GM15510 (cell line): Measurements from ENCODE around the gene PACSIN2.

ENCODE experiments used
- POLR2A ChIP-seq: IDR thresholded peaks from 3 replicates; pipeline ENCODE4 v1.6.1; 2011; ENCODE audit warnings: borderline replicate concordance; ENCODE audit not compliant: insufficient read length; ENCODE audit errors: extremely low read depth

PACSIN2 gene

GRCh38 chr22:42986115-42986514, 28.8 kb downstream of the PACSIN2 start:
- TF ChIP-seq POLR2A: no peak

DNA sequence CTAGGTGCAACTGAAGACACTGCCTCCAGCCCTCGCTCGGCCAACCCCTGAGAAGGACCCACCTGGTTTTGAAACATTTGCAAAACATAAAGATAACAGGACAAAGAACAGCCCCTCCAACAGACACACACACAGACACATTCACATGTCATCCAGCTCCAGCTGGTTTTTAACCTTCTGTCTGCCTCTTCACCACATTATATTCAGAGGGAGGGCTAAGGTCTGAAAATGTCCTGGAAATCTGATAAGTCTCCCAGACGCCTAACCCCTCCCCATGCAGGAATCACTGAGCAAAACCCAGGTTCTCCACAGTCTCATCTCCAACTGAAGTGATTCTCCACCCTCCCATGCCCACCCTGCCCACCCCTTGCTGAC, 29.4 kb downstream of the PACSIN2 start:
- TF ChIP-seq POLR2A: no peak

- no peak for TF ChIP-seq POLR2A
These were observed 30.0 kb downstream of the PACSIN2 start for GRCh38 chr22:42984814-42985530.

- no peak for TF ChIP-seq POLR2A
These were observed 30.6 kb downstream of the PACSIN2 start for GRCh38 chr22:42984397-42984796.

- TF ChIP-seq POLR2A: no peak
These were observed 31.5 kb downstream of the PACSIN2 start for GRCh38 chr22:42983470-42983869.

GRCh38 chr22:42979606-42980005, 35.3 kb downstream of the PACSIN2 start:
- TF ChIP-seq POLR2A: no peak

DNA sequence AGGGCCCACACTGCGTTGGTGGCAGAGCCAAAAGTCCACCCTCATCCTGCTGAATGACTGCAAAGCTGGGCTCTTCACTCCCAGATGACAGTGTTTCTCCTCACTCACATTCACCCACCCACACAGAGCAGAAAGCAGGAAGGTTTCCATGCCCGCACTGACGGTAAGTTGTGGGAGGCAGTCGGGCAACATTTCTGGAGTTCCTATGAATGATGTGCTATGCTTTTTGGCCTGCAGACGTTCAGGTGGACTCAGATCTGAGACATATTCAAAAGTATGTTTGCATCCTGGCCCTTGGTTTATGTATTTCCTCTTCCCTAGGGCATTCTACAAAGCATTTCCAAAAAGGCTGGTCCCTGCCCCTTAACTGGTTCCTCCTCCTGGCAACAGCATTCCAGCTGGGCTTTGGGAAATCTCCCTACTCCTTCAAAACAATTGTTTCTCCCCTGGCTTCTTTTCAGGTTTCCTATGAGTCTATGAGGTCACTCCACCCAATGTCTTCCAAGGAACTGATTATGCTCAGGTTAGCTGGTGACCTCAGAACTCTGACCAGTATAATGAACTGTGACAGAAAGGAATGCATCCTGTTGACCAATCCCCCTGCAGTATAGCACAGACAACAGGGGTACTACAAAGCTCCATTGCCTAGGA, 36.4 kb downstream of the PACSIN2 start:
- no peak for TF ChIP-seq POLR2A

GRCh38 chr22:42977569-42977968, 37.4 kb downstream of the PACSIN2 start:
- no peak for TF ChIP-seq POLR2A

DNA sequence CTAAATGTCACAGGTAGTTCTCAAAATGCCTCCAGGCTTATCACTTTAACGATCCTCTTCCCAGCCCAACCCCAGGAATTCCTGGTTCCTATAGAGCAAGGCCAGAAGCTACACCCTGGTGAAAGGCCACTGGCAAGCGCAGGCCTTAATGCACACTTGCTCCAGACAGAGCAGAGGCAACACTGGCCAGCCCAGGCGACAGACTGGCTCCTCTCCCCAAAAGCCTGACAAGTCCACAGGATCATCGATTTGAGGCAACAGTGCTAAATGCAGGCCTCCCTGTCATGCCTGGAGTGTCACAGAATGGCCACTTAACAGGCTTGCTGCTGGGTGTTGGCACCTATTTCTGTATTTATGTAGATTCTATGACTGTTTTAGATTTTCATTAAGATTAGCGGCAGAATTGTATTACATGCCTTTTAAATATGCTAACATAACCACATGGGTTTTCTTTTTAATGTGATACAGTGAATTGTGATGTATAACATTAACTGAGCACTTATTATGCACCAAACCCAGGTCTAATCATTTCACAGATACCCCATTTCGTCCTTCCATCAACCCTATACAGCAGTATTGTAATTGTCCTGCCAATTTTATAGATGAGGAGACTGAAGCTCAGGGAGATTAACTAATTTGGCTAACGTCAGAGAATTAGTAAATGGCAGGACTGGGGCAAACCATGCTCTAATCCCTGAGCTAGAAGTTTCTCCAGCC, 38.6 kb downstream of the PACSIN2 start:
- no peak for TF ChIP-seq POLR2A

GRCh38 chr22:42974223-42974622, 40.7 kb downstream of the PACSIN2 start:
- TF ChIP-seq POLR2A: no peak

DNA sequence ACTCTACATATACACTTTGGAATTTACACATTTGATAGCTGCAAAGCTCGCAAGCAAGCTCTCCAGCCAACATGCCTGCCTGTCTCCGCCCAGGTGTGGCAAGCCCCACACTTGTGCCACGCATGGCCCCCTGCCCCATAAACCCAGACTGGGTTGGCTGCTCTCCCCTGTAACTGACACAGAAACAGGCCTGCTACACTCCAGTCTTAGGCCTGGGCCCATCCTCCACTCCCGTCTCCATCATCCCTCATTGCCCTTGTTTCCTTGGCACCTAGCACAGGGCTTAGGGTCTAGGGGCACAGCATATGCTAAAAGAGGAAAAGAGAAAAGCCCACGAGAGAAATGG, 41.4 kb downstream of the PACSIN2 start:
- TF ChIP-seq POLR2A: no peak

DNA sequence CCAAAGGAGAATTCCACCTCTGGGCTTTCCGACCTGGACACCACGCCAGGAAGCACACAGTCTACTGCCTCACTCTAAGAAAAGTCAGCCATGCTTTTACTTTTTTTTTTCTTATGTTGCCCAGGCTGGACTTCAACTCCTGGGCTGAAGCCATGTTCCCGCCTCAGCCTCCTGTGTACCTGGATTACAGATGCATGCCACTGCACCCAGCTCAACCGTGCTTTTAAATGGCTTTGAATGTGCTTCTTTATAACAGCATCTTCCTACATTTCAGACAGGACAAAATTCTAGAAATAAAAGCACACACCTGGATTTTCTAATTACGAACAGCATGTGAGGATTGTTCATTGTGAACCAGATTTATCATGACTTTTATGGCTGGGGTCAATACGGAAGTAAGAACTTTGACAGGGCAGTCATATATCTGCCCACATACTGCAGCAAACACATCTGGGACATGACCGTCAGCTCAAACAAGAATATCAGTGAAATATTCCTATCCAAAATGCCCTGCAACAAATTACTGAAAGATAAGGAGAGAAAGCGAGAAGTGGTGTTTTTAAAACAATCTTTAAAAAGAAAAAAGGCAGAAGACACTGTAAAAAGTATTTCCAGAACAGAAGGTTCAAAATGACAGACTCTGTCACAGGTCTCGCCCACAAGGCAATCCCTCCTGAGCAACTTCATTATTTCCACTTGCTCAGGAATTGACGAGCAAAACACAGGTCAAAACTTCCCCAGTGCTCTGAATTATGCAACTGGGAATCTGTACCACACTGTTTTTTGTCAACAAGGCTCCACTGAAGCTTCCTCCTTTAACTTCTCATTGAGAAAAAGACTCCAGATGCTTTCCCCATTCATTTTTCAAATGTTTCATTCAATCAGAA, 42.1 kb downstream of the PACSIN2 start:
- TF ChIP-seq POLR2A: no peak

- no peak for TF ChIP-seq POLR2A
These were observed 44.9 kb downstream of the PACSIN2 start for GRCh38 chr22:42970029-42970428.

DNA sequence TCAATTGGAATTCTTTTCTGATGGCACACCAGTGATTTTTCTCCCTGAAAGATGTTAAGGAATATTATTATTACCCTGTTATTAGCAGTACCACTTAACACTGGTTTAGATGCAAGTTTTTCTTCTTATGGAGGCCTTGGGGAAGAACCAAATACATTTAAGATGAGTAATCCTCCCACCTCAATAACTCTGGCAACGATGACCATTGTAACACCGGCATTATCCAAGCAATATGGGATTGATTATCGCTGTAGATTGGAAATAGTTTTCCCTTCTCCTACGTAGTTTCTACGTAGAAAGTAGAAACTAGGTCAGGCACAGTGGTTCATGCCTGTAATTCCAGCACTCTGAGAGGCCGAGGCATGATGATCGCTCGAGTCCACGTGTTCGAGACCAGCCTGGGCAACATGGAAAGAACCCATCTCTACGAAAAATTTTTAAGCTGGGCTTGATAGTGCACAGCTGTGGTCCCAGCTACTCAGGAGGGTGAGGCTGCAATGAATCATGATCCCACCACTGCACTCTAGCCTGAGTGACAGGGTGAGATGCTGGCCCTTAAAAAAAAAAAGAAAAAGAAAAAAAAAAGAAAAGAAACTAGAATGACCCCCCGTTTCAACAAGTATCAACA, 45.5 kb downstream of the PACSIN2 start:
- TF ChIP-seq POLR2A: no peak

- no peak for TF ChIP-seq POLR2A
These were observed 47.0 kb downstream of the PACSIN2 start for GRCh38 chr22:42967933-42968332.

GRCh38 chr22:42967005-42967404, 47.9 kb downstream of the PACSIN2 start:
- TF ChIP-seq POLR2A: no peak

DNA sequence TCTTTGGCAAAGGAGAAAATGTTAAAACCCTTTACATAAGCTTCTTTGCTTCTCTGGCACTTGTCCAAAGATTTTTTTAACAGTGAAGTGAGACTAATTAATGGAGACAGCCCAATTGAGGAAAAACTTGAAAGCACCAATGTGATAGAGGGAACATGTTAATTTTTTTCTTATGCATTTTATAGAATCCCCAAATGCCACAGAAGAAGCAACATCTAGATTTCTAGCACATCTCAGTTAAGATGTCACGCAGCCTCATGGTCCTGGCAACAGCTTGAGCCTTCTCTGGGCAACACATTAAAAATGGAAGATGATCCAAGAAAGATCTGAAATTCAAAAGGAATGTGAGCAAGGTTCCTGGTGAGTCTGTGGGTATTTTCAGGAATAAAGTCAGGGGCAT, 48.5 kb downstream of the PACSIN2 start:
- no peak for TF ChIP-seq POLR2A
